OCI-LY7 (cell line): ENCODE data around the gene DVL1.

ENCODE experiments used
- EZH2phosphoT487 ChIP-seq: fragments of 200-600 bp; sonication (generic); IDR thresholded peaks from 2 replicates; pipeline ENCODE4 v1.6.1; 2018; ENCODE audit warnings: low read depth, borderline replicate concordance, mild to moderate bottlenecking, mixed run types, antibody characterized with exemption, low read length, moderate library complexity, mixed read lengths
- TF ChIP-seq, protein P1 (sequence below): fragments of 200-600 bp; sonication (generic); conservative IDR thresholded peaks from 2 replicates; pipeline ENCODE4 v1.5.1; 2014; ENCODE audit warnings: mild to moderate bottlenecking, antibody characterized with exemption, low read length, moderate library complexity, mixed read lengths

DNA sequence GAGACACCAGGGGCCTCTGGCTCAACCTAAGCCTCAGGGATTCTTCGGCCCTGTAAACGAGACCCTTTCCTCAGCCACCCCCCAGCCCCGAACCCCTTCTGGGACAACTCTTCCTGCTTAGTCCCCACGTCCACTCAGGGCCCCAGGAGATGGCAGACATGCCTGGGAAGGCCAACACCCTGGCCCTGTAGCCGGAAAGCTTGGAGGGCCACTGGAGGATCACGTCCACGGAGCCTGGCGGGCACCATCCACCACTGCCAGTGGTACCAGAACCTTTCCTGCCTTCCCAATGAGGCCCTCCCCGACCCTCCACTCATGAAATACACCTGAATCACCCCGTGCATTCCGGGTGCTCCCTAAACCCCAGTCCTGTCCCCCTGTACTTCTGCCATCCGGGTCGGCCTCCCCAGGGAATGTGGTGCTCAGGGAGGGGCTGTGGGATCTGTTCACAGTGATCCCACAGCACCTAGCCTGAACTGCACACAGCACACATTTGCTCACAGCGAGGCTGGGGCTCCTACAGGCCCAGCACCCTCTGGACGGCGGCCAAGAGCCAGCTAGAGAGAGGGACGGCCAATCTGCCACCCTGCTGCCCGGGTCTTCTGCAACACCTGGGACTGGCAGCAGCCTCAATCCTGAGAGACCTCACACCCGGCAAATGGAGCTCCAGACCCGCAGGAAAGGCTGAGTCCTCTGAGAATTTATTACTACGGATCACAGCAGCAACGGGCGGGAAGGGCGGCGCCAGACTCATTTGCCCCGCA is 24.0 kb upstream of the DVL1 start:
- TF ChIP-seq, protein P1, sequence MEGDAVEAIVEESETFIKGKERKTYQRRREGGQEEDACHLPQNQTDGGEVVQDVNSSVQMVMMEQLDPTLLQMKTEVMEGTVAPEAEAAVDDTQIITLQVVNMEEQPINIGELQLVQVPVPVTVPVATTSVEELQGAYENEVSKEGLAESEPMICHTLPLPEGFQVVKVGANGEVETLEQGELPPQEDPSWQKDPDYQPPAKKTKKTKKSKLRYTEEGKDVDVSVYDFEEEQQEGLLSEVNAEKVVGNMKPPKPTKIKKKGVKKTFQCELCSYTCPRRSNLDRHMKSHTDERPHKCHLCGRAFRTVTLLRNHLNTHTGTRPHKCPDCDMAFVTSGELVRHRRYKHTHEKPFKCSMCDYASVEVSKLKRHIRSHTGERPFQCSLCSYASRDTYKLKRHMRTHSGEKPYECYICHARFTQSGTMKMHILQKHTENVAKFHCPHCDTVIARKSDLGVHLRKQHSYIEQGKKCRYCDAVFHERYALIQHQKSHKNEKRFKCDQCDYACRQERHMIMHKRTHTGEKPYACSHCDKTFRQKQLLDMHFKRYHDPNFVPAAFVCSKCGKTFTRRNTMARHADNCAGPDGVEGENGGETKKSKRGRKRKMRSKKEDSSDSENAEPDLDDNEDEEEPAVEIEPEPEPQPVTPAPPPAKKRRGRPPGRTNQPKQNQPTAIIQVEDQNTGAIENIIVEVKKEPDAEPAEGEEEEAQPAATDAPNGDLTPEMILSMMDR, result no peak
- TF ChIP-seq EZH2phosphoT487, result no peak
